ENCODE measurements around the gene MARK2. TPM values are rescaled to one million over a fixed set of nuclear protein-coding genes. Genes with fewer than 3 reads are reported as not detected.

The MARK2 gene
- polyA plus RNA-seq, 3 donors = 31.2 to 34.4 (median 33.5) TPM

DNA sequence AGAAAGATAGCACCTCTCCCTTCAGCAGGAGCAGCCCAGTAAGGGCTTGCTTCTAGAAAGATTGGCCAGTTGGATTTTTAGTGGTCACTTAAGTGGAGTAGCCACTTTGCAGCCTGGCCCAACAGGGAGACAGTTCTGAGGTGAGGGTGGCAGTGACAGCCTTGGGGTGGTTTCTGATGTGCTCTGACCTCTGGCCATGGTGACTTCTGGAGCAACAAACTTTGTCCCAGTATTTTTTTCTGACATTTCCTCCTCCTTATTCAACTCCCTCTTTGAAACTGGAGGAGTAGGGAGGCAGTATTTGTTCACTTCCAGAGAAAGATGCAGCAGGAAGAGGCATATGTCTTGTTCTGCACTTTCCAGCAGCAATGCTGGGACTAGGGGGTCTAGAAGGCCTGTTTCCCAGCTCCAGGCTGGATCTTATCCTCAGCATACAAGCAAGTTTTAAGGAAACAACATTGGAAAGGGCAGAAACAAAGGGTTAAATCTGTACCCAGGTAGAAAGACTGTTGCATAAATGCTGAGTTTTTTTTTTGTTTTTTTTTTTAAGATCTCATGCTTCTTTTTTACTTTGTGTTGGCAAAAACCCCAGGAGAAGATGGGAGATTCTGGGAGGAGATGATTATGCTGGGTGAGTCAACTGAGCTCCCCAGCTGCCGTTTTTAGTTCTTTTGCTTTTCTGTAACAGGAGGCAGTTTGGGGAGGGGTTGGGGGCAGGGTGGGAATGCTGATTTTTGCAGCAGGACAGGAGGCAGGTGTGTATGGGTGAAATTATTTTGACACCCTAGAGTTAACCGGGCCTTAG, 40.9 kb downstream of the MARK2 start:
- DNase-seq (ENCODE audit: low read depth in 3 of 3, low spot score in 2 of 3) = no peak

DNA sequence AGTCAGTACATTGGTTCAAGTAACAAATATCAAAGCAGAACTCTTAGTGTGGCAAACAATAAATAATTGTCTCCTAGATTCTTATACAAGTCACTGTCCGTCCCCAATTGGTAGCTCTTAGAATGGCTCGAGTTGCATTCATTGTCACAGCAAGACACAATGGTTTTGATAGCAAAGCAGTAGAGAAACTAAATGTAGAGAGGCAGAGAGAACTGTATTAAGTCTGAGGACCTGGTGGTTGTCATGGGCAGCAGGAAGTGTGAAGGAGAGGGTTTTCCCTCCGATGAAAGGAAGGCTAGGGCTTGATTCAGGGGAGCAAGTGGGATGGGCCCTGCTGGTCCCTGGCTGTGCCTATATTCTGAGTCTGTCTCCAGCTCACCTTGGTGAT, 41.5 kb downstream of the MARK2 start:
- DNase-seq (ENCODE audit: low read depth in 3 of 3, low spot score in 2 of 3) = no peak

DNA sequence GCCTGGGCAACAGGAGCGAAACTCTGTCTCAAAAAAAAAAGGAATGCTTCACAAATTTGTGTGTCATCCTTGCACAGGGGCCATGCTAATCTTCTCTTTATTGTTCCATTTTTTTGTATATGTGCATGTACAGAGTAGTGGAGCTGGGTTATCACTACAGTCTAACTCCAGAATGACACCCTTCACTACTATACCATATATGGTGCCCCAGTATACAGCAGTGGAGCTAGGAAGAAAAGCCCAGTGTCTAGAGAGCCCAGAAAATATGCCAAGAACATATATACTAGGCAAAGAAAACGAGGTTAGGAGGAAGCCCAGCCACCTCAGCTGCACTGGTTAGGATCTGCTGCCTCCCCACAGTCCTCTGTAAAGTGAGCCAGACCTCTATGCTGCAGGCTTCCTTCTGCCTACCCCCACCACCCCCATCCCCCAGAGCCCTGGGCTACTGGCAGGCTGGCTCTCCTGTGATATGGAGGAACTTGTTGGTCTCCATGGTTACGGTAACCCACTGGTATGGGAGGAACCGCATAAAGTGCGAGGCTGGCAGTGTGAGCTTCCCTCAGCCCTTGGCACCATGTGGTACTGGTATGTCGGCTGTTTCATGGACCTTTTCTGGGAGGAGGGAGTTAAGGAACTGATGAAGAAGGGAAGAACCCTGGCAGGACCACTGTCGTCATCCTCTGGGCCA, 43.8 kb downstream of the MARK2 start:
- DNase-seq (ENCODE audit: low read depth in 3 of 3, low spot score in 2 of 3) = no peak

DNA sequence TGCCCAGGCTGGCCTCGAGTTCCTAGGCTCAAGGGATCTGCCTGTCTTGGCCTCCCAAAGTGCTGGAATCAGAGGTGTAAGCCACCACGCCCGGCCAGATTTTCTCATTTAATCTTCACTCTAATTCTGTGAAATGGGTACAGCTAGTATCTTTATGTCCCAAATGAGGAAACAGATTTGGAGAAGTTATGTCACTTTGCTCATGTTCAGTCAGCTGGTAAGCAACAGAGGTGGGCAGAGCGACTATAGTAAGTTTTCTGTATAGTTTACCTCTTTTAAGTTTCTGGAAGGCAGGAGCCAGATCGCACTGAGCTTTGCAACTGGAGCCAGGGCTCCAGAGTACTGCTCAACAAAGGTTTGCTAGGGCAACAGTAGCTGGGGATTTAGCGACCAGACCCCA, 44.9 kb downstream of the MARK2 start:
- DNase-seq (ENCODE audit: low read depth in 3 of 3, low spot score in 2 of 3) = no peak

DNA sequence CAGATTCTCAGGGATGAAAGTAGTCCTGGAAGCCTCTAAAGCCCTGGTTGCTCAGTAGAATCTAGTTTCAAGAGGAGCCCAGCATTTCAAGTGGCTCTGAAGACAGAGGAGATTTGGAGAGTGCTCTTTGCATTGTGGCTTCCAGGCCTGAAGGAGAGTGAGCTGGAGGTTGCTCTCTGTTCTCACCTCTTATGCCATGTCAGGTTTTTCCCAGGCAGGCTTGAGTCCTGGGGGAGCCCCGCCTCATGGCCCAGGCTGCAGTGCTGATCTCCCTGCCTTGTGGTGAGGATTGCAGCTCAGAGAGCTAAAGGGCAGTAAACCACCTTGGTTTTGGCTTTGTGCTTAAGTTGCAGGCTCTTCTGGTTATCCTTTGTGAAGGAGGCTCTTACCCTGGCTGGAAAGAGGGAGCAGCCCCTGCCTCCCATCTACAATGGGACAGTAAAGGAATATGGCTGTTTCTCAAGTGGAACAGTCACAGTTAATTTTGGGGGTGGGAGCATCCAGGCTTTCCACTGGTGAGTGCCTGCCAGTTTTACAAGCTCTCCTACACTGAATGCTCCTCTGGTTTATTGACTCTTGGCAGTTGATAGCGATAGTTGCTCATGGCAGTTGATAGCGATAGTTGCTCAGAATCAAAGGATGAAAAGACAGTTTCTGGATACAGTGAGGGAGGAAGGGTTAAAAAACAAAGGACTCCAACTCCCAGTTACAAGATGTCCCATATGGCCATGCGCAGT, 45.5 kb downstream of the MARK2 start:
- no peak for DNase-seq (ENCODE audit: low read depth in 3 of 3, low spot score in 2 of 3)

DNA sequence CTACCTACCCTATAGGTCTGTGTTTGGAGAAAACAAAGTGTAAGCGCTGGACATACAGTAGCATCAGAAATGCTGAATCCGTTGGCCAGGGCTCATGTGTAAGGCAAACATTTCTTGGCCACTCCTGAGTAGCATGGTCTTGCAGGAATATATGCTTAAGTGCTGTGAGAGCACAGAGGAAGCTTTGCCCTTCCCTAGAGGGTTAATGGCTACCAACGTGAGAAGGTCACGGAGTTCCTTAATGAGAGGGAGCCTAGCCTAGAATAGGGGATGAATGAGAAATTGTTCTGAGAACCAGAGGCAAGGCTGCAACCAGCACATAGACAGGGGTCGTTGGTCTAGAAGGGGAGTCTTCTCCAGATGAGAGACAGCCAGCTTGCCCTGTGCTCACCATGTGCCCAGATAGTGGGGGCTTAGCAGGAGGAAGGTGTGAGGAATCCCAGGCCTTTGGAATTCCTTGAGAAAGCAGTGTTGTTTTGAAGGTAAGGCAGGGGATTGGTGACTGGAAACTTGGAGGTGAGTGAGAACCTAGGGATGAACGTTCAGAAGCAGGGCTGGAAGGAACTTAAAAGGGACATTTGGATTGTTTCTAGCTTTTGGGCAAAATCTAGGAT, 48.6 kb downstream of the MARK2 start:
- DNase-seq (ENCODE audit: low read depth in 3 of 3, low spot score in 2 of 3) = no peak

DNA sequence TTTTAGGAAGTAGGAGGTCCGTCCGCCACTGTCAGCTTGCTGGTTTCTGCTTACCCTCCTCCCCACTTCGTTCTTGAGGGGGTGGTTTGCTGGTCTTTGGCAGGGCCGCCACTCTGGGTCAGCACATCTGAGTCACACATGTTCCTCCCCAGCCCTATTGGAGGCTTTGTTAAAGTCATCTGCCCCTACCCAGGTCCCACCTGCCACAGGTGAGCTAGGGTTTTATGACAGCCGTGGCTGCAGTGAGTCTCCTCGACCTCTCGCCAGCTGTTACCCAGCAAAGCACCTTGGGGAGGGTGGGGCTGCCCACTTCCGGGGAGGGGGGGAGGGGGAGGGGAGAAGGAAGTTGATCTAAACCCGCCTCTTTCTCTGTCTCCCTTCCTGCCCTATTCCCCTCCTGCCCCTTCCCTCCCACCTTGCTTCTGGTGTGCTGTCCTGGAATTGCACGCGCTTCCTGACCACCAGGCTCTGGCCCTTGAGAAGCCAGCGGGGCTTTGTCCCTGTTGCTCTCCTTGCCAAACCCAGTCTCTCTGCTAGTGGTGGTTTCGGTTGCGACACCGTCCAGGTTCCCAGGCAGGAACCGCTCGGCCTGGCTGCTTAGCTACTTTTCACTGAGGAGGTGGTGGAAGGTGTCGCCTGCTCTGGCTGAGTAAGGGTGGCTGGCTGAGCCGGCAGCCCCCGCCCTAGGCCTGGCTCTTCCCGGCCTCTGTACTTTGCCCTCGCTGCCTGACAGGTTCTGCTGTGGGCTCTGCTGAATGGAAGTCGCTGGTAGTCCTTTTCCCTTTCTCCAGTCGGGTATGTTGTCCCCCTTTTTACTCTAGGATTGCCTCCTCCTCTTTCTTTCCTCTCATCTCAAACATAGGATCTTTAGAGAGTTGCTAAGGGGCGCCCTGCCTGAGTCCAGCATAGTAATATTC, 49.5 kb downstream of the MARK2 start:
- DNase-seq (ENCODE audit: low read depth in 3 of 3, low spot score in 2 of 3) = no peak

DNA sequence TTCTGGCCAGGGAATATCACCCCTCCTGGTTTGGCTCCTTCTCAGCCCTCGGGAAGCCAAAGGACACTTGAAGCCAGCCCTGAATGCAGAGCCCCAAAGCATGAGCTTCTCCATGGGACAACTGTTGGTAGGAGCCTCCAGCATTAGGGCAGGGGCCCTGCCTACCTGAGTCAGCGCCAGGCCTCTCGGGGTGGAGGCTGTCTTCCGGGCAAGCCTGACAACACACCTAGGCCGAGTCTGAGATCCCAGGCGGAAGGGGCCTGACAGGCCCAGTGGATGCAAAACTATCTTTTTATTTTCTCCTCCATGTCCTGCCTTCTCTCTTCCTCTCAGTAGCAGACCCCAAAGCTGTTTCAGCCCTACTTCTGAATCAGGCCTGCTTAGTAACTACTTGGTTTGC, 50.4 kb downstream of the MARK2 start:
- DNase-seq (ENCODE audit: low read depth in 3 of 3, low spot score in 2 of 3) = no peak

DNA sequence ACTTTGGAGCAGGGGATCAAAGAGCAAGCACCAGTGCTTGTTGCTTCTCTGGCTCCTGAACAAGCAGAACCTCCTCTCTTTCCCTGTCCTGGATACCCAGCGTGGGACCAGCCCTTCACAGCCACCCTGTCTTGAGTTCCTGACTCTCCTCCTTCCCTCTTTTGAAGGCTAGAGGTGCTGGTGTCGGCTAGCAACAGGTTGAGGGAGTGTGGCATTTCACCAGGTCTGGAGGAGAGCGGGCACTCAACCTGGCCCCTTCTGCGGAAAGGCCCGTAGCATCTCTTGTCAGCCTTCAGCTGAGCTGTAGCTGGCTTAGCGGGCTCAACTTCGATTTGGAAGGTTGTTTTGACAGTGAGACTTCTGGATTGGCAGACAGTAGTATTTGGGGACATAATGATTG, 51.5 kb downstream of the MARK2 start:
- no peak for DNase-seq (ENCODE audit: low read depth in 3 of 3, low spot score in 2 of 3)

DNA sequence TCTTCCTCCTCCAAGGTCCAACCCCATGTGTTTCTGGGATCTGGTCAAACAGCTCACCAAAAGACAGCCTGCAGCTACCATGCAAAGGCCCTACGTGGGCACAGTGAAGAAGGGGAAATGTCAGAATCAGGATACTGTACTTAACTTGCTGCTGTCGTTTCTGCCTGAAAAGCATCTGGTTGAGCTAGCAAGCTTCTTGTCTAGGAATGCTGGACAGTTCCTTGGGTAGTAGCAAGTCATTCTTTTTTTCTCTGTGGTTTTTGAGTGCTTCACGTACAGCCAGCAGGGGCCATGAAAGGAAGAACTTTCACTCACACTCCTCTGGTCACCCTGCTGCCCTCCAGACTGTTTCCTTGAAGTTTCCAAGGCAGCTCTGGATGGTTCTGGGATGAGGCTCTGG, 53.3 kb downstream of the MARK2 start:
- DNase-seq (ENCODE audit: low read depth in 3 of 3, low spot score in 2 of 3) = no peak

DNA sequence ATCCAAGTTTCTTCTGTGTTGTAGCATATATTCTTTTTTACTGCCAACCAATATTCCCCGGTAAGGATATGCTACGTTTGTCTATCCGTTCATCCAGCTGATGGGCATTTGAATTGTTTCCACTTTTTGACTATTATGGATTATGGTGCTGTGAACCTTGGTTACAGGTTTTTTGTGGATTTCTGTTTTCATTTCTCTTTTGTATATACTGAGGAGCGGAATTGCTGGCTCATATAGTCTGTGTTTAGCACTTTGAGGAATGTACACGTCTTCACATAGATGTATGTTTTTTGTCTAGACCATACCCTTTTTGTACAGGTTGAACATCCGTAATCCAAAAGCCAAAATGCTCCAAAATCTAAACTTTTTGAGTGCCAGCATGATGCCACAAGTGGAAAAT, 54.4 kb downstream of the MARK2 start:
- DNase-seq (ENCODE audit: low read depth in 3 of 3, low spot score in 2 of 3) = no peak

DNA sequence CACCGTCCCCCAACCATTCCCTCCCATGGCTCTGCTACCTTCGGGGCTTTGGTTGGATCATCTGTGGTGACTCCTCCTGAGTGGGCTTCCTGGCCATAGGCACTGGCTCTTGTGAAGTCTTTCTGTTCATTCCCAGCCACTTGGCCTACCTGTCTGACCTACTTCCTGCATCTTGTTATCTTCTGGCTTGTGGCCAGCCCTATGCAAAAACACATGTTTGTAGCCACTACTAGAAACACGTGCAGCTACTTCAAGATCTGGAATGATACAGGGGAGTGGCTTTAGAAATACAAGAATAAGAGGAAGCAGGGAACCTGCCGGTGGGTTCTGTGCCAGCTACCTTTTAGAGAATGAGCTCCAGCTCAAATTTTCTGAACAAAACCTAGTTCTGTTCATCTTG, 57.2 kb downstream of the MARK2 start:
- no peak for DNase-seq (ENCODE audit: low read depth in 3 of 3, low spot score in 2 of 3)

DNA sequence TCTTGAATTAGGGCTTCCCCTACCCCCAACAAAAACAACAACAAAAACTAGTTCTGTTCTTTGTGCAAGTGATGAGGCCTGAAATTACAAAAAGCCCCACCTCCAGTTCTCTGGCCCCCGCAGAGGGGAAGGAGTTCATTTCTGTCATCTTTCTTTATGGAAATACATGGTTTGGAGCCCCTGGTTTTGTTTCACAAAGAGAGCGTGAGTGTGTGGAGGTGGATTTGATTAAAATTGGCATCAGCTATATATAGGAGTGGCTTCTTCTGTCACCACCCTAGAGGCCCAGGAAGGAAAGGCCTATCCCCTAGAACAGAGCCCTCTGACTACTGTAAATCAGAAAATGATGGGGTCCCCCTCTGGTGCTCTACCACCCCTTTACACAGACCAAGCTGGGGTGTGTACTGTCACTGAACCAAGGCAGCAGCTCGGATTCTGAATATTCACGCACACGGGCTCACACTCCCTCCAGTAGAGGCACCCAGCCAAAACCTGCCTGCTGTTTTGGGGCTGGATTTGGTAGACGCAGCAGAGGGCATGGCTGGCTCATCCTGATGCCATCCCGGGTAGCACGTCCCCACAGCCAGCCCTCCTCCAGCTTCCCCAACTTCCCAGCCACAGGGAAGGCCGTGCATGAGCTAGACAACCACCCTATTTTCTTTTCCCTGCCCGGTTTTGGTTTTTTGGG, 58.7 kb downstream of the MARK2 start:
- no peak for DNase-seq (ENCODE audit: low read depth in 3 of 3, low spot score in 2 of 3)

DNA sequence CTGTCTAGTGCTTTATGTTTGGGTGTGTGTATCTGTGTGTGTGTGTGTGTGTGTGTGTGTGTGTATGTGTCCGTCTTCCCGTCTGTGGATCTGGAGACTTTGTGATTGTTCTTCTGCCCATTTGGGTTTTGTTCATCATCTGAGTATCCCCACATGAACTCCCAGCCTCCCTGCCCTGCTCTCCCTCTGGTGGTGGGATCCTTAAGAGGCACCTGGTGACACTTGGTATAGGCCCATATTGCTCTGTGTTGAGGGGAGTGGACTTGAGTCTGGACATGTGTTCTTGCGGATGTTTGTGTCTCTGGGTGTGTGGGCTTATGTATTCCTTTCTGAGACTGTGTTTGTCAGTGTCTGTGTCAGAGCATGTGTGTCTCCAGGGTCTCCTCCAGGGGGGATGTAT, 62.8 kb downstream of the MARK2 start:
- DNase-seq (ENCODE audit: low read depth in 3 of 3, low spot score in 2 of 3) = no peak

DNA sequence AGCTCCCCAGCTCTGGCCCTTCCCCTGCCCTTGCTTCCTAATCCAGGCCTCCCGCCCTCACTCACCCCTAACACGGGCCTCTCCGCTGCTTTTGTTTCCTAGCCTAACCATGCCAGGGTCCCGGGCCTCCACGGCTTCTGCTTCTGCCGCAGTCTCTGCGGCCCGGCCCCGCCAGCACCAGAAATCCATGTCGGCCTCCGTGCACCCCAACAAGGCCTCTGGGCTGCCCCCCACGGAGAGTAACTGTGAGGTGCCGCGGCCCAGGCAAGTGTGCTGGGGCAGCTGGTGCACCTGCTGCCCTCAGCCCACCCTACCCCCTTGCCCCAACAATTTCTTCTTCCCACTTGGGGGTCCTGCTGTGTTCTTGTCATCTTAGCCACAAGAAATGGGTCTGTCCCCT, 65.0 kb downstream of the MARK2 start:
- DNase-seq (ENCODE audit: low read depth in 3 of 3, low spot score in 2 of 3) = no peak

DNA sequence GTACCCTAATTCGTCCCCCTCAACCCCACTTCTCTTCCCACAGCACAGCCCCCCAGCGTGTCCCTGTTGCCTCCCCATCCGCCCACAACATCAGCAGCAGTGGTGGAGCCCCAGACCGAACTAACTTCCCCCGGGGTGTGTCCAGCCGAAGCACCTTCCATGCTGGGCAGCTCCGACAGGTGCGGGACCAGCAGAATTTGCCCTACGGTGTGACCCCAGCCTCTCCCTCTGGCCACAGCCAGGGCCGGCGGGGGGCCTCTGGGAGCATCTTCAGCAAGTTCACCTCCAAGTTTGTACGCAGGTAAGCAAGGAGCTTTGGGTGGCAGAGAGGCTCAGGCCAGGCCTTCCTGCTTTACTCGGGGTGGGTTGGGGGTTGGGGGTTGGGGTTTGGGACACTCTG, 65.8 kb downstream of the MARK2 start:
- no peak for DNase-seq (ENCODE audit: low read depth in 3 of 3, low spot score in 2 of 3)

DNA sequence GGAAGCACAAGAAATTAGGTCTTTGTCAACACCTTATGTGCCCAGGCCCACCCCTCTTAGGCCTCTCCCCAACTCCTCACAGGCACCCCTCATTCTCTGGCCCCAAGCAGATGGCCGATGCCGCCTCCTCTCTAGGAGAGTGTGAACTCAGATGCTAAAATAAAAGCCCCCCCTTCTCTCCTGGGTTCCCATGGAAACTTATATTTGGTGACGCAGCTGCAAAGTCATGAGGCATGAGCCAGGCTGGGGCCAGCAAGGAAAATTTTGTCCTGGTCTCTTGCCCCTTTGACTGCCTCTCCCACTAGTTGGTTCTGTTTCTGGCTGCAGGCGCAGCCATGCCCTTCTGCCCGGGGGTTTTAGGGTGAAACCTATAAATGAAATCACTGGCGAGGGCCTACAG, 66.3 kb downstream of the MARK2 start:
- no peak for DNase-seq (ENCODE audit: low read depth in 3 of 3, low spot score in 2 of 3)

DNA sequence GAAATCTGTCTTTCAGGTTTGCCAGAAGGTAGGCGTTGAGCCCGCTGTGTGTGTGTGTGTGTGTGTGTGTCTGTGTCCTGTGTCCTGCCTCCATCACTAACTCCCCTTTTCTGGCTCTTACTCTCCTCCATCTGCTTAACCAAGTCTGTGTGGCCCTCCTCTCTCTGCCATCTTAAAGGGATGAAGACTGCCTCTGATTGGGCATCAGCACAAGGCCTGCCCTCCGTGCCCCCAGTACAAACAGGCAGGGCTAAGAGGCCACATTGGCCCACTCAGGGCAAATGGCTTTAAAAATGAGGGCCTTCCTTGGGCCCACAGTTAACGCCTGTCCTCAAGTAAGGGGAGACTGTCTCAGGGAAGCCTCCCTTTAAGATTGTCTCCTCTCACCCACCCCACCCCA, 67.2 kb downstream of the MARK2 start:
- DNase-seq (ENCODE audit: low read depth in 3 of 3, low spot score in 2 of 3) = no peak

DNA sequence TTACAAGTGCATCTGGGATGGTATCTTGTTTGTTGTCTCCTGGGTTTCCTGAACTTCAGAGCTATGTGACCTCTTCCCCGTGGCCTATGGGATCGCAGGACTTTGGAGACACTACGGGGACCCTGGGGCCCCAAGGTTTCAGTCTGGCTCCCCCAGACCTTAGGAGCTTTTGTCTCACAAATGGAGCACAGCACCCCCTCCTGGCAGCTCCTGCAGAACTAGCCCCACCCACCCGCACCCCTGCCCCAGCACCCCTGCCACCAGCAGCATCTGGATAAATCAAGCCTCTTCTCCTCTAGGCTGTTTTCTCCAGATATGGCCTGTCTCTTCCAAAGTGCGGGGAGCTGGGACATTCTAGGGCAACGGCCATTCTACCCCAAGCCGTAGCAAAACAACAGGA, 67.7 kb downstream of the MARK2 start:
- DNase-seq (ENCODE audit: low read depth in 3 of 3, low spot score in 2 of 3) = no peak

DNA sequence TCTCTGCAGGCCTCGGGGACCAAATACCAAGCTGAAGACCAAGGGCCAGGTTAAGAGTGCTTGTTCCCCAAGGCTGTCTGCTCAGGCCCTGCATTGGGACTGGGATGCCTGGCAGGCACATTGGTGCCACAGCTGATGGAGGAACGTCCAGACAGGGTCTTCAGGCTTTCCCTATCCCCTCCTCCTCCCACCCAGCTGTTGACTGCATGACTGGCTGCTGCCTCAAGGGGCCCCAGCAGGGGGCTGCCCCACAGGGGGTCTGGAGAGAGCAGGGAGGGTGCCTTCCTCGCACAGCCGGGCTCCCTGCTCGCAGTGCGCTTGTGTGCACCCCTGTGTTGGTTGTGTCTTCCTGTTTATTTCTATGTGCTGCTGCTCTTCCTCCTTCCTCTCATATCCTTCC, 68.2 kb downstream of the MARK2 start:
- no peak for DNase-seq (ENCODE audit: low read depth in 3 of 3, low spot score in 2 of 3)
